Measurements from ENCODE around the gene RANBP10. TPM values are rescaled to one million over a fixed set of nuclear protein-coding genes. Genes with fewer than 3 reads are reported as not detected.

RANBP10 gene
- total and polyA plus RNA-seq, 2 of the 8 experiments (the other 6 are each of a cell fraction or from before 2014, with no cell fraction given), result 14.2 to 16.8 TPM

GRCh38 chr16:67709050-67709449, 97.3 kb downstream of the RANBP10 start:
- no peak overlapping the region for H4K91ac ChIP-seq (replicated peaks; ENCODE audit: insufficient read length, low read length)
- no peak overlapping the region for H4K8ac ChIP-seq (ENCODE audit: extremely low read depth, insufficient read depth, low read length)
- peaks cover 0 to 7% of the 10 kb centered on the region in 2 experiments for H4K20me1 ChIP-seq (replicated peaks in 1 of 2; ENCODE audit: control insufficient read depth in 1 of 2, insufficient read depth in 2 of 2, low read length in 2 of 2)
- no peak overlapping the region for H3K4me2 ChIP-seq (ENCODE audit: insufficient read depth in 1 of 2, low read depth in 2 of 2, low read length in 2 of 2)
- no peak overlapping the region for H3K14ac ChIP-seq (ENCODE audit: insufficient read length)
- no peak overlapping the region for H3K4me3 ChIP-seq (ENCODE audit: extremely low read depth in 1 of 4, insufficient read depth in 2 of 4, low read depth in 3 of 4, low read length in 4 of 4)
- H3K23ac ChIP-seq (ENCODE audit: insufficient read length), result no peak overlapping the region
- H4K5ac ChIP-seq (ENCODE audit: insufficient read length, low read depth, low read length), result no peak overlapping the region
- H2BK15ac ChIP-seq (ENCODE audit: low read length), result no peak overlapping the region
- no peaks in the 10 kb centered on the region for H3K9me3 ChIP-seq (ENCODE audit: insufficient read depth in 2 of 2, low read depth in 1 of 2, low read length in 1 of 2)
- H3K18ac ChIP-seq (ENCODE audit: extremely low read depth, low read length), result no peak overlapping the region
- H3K79me2 ChIP-seq (ENCODE audit: control insufficient read depth in 1 of 2, insufficient read depth in 2 of 2, low read length in 2 of 2), result peaks cover 3 to 61% of the 10 kb centered on the region in 2 experiments; a peak in 3 of 4 replicates
- H3K9ac ChIP-seq (replicated peaks in 1 of 4; ENCODE audit: extremely low read depth in 1 of 4, low read depth in 3 of 4, low read length in 3 of 4), result no peak overlapping the region
- H2BK20ac ChIP-seq (ENCODE audit: low read length), result no peak overlapping the region
- H3K4me1 ChIP-seq (replicated peaks in 1 of 4; ENCODE audit: control insufficient read depth in 3 of 4, insufficient read depth in 4 of 4, low read length in 3 of 4), result peaks cover 0 to 12% (median 4%) of the 10 kb centered on the region in 4 experiments; a peak in 4 of 7 replicates
- no peaks in the 10 kb centered on the region; a peak in 1 of 8 replicates for H3K36me3 ChIP-seq (ENCODE audit: control insufficient read depth in 2 of 4, insufficient read depth in 4 of 4, low read length in 3 of 4)
- WGBS, 2 experiments (ENCODE audit: extremely low coverage in 1 of 2, insufficient coverage in 1 of 2, insufficient read length in 1 of 2, insufficient replicate concordance in 2 of 2, low coverage in 1 of 2, low lambda C conversion rate in 2 of 2, missing lambda C conversion rate in 1 of 2), result 83% methylated on average over 1 of the region's 1 CpG; no CpG with 5 or more reads in 1 of the 2 experiments
- H3K27ac ChIP-seq (ENCODE audit: low read depth, low read length), result no peak overlapping the region
- no peak overlapping the region for H2BK12ac ChIP-seq (ENCODE audit: low read depth, low read length)
- H2BK120ac ChIP-seq (replicated peaks; ENCODE audit: low read depth, low read length), result no peak overlapping the region
- no peak overlapping the region for H2AK5ac ChIP-seq (ENCODE audit: low read depth, low read length)
- DNase-seq (ENCODE audit: low read depth in 1 of 2, low spot score in 2 of 2), result no peak
- H2AFZ ChIP-seq (ENCODE audit: low read length), result no peak overlapping the region
- FAIRE-seq, result no peak
- H3K23me2 ChIP-seq (ENCODE audit: low read depth, low read length), result no peaks in the 10 kb centered on the region
- no peak overlapping the region for H3K4ac ChIP-seq (replicated peaks; ENCODE audit: insufficient read length, low read depth, low read length)
- H2BK5ac ChIP-seq (ENCODE audit: low read depth, low read length), result no peak overlapping the region
- no peaks in the 10 kb centered on the region for H3K27me3 ChIP-seq (replicated peaks in 1 of 4; ENCODE audit: control insufficient read depth in 3 of 4, extremely low read depth in 1 of 4, insufficient read depth in 3 of 4, low read length in 3 of 4)
- H3K56ac ChIP-seq (replicated peaks; ENCODE audit: insufficient read length, low read depth, low read length), result no peak overlapping the region
- peaks cover 7% of the 10 kb centered on the region for H3K79me1 ChIP-seq (ENCODE audit: low read depth, low read length)
- ChIA-PET CTCF (ENCODE audit: partially characterized antibody) (interaction anchor here (0.6 to 1.5 kb wide), 5 partner anchors 32 to 163 kb away, joined by 3 read pairs; no protein-coding TSS in a partner anchor), POLR2A (ENCODE audit: partially characterized antibody) (interaction anchor here (3.3 kb wide), 1 partner anchor 10 kb away, joined by 16 read pairs; the partner anchor contains the start of gene GFOD2)
- TF ChIP-seq RNF2 (IDR thresholded peaks at IDR 0.05; ENCODE audit: borderline replicate concordance, low read depth, low read length, missing control alignments, poor library complexity, severe bottlenecking) (no peak), SRF (IDR thresholded peaks at IDR 0.05; ENCODE audit: low read depth, low read length) (no peak), NANOG (IDR thresholded peaks at IDR 0.05; ENCODE audit: insufficient read depth, low read depth, low read length, poor library complexity, severe bottlenecking) (no peak), TAF7 (optimal IDR thresholded peaks at IDR 0.05; ENCODE audit: borderline replicate concordance, low read depth, low read length) (no peak), CBX8 (IDR thresholded peaks at IDR 0.05; ENCODE audit: borderline replicate concordance, low read depth, low read length) (no peak), JUND (IDR thresholded peaks at IDR 0.05; ENCODE audit: low read length) (no peak), JUN (IDR thresholded peaks at IDR 0.05; ENCODE audit: low read depth, low read length) (no peak), BACH1 (IDR thresholded peaks at IDR 0.05; ENCODE audit: low read length) (no peak), CTCF (IDR thresholded peaks at IDR 0.05; ENCODE audit: control extremely low read depth in 1 of 3, insufficient read depth in 1 of 3, low read depth in 1 of 3, low read length in 3 of 3) (no peak), KDM5A (IDR thresholded peaks at IDR 0.05; ENCODE audit: low read length) (no peak), KDM4A (IDR thresholded peaks at IDR 0.05; ENCODE audit: low read depth, low read length, severe bottlenecking) (no peak)
